Stomach (tissue), 9 donors: ENCODE data around the gene GOLIM4. TPM values are rescaled to one million over a fixed set of nuclear protein-coding genes. Genes with fewer than 3 reads are reported as not detected.

Experiments used
- DNase-seq, 2 donors: peaks; one replicate each; pipeline versions ENCODE4 v3.0.0 to v3.0.0-alpha.2; 2013 to 2019
- H3K27ac ChIP-seq, 5 donors: fragments of 200-600 bp in 4 of 5; sonication (generic) in 4 of 5; one replicate each; pipeline ENCODE4 v1.5.1; 2013 to 2019; ENCODE audit warnings: mild to moderate bottlenecking in 1 of 5, moderate library complexity in 1 of 5
- H3K27me3 ChIP-seq, 3 donors: fragments of 200-600 bp; sonication (generic); one replicate each; pipeline ENCODE4 v1.5.1; 2017 to 2019; ENCODE audit warnings: mixed run types in 1 of 3
- H3K36me3 ChIP-seq, 4 donors: fragments of 200-600 bp; sonication (generic); 1 replicate in 3 of 4; 2 replicates in 1 of 4; pipeline ENCODE4 v1.5.1; 2016 to 2019
- H3K4me1 ChIP-seq, 4 donors: fragments of 200-600 bp; sonication (generic); one replicate each; pipeline ENCODE4 v1.5.1; 2016 to 2019
- H3K4me3 ChIP-seq, 4 donors: fragments of 200-600 bp; sonication (generic) in 3 of 4; one replicate each; pipeline ENCODE4 v1.5.1; 2016 to 2019; ENCODE audit warnings: mild to moderate bottlenecking in 1 of 4
- H3K9me3 ChIP-seq, 4 donors: fragments of 200-600 bp; sonication (generic); one replicate each; pipeline ENCODE4 v1.5.1; 2016 to 2019
- EP300 ChIP-seq: sonication (generic); formaldehyde crosslinking; IDR thresholded peaks from one replicate; pipeline ENCODE4 v1.6.1; 2017; ENCODE audit warnings: antibody characterized with exemption
- POLR2A ChIP-seq, 4 donors: fragments of 450-650 bp; IDR thresholded peaks; one replicate each; pipeline ENCODE4 v1.6.1; 2016; ENCODE audit warnings: antibody characterized with exemption in 4 of 4, control low read depth in 2 of 4, mild to moderate bottlenecking in 1 of 4, moderate library complexity in 1 of 4
- POLR2AphosphoS5 ChIP-seq, 3 donors: sonication (generic); formaldehyde crosslinking; IDR thresholded peaks; one replicate each; pipeline ENCODE4 v1.6.1; 2016; ENCODE audit warnings: antibody characterized with exemption in 3 of 3
- WGBS, 5 donors: extraction: QIAGEN DNeasy Blood & Tissue Kit in 3 of 5; methylation state at CpG; one replicate each; pipeline versions ENCODE4 v1.1.5 to v1.1.7; 2013 to 2018; 5-methylcytosine and 5-hydroxymethylcytosine counted together
- intact Hi-C: fragments of 100-400 bp; cut with DNase I; formaldehyde crosslinking; loops from one replicate; pipeline ENCODE4 v1.15.1; 2023; ENCODE audit warnings: low total_unique reads
- polyA plus RNA-seq, 3 donors: library from polyadenylated mRNA; stranded (reverse); fragments of 200-250 nt; gene quantifications; one replicate each; pipeline ENCODE4 v1.2.3, GENCODE V29; 2013
- total RNA-seq, 5 donors: library from RNA; depleted of rRNA; stranded (reverse); fragments of >200 nt; gene quantifications; one replicate each; pipeline versions ENCODE4 v1.1.0 to v1.2.3, GENCODE V29; 2014 to 2016
- TF ChIP-seq, protein P1 (sequence below), 7 experiments: fragments of 450-650 bp in 4 of 7; fragments of 200-600 bp in 3 of 7; sonication (generic) in 3 of 7; IDR thresholded peaks; one replicate each; pipeline ENCODE4 v1.5.1; 2016 to 2019; ENCODE audit warnings: antibody characterized with exemption in 7 of 7, control low read depth in 2 of 7, mild to moderate bottlenecking in 1 of 7
- donor health status: healthy with polysubstance abuse.
- donor health status: Bipolar disorder and iron deficiency.
- donor health status: healthy.

Gene GOLIM4
- total and polyA plus RNA-seq, 8 donors, result 7.6 to 102 (median 25.0) TPM

DNA sequence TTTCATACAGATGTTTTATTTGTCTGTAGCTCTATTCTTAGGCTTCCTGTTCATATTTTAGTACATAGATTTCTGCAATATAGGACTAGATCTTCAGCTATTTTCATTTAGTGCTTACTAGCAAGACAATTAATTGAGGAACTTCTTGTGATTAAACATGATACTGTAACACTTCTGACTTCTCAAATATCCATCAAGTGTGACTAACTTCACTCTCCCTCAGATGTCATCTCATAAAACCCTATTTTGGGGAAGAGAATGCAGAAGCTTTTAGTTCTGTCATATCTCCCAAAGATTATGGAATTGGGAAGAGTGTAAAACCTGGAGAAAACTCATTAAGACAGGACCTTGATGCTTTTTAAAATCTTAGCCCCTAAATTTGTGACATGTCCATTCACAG lies 28.6 kb upstream of the GOLIM4 start:
- TF ChIP-seq POLR2A (IDR thresholded peaks at IDR 0.05), result no peak
- TF ChIP-seq POLR2AphosphoS5 (IDR thresholded peaks at IDR 0.05), result no peak
- TF ChIP-seq, protein P1, sequence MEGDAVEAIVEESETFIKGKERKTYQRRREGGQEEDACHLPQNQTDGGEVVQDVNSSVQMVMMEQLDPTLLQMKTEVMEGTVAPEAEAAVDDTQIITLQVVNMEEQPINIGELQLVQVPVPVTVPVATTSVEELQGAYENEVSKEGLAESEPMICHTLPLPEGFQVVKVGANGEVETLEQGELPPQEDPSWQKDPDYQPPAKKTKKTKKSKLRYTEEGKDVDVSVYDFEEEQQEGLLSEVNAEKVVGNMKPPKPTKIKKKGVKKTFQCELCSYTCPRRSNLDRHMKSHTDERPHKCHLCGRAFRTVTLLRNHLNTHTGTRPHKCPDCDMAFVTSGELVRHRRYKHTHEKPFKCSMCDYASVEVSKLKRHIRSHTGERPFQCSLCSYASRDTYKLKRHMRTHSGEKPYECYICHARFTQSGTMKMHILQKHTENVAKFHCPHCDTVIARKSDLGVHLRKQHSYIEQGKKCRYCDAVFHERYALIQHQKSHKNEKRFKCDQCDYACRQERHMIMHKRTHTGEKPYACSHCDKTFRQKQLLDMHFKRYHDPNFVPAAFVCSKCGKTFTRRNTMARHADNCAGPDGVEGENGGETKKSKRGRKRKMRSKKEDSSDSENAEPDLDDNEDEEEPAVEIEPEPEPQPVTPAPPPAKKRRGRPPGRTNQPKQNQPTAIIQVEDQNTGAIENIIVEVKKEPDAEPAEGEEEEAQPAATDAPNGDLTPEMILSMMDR (IDR thresholded peaks at IDR 0.05), result no peak
- intact Hi-C loops, result no loop called here

DNA sequence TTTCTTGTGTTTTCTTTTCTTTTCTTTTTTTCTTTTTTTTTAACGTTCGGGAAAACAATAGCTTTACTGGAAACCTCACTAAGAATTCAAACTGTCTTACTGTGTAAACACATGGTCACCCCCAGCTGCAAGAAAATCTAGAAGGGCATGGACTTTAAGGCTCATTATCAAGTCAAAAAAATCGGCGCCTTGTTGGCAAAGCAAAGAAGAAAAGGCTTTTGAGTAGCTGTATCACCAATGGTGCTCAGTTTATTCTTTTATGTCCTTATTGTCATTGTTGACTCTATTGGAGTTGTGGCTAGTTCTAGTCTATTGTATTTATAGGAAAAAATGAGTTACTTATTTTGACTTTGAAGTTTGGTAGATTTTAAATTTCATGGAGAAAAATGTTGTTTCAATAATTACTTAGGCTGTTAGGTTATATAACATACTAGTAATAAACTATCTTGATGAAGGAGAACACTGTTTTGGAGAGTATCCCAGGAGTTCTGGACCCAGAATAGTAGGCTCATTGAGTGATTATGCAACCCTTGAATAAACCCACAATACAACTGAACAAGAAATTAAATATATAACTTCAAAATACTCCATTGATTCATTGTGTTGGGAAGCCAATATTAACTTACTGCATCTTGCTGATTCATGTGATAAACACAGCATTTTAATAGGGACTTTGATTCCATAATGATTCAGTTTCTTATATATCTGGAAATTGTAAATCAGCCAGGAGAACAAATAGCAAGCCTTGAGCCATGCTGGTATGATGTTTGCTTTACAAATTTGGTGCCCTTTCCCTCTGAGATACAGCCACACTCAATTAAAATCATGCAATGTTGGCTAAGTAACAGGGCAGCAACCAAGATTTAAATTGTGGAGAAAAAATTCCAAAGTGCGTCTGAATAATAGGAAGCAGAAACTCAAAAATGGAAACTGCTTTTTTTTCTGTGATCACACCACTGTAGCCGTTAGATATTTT lies 27.8 kb upstream of the GOLIM4 start:
- 19 to 44% (median 27%) methylated on average over 6 of the region's 6 CpGs for WGBS, 5 donors

More for the DNA sequence above, 28.6 kb upstream of the GOLIM4 start:
- DNase-seq, result no peak
- no peaks in the 10 kb centered on the region for H3K9me3 ChIP-seq
- H3K4me1 ChIP-seq, result peaks cover 0 to 35% (median 17%) of the 10 kb centered on the region in 4 donors
- H3K27ac ChIP-seq, result peak overlapping the region in 2 of 5 donors; percentile 13 to 33
- H3K4me3 ChIP-seq, result no peak overlapping the region
- H3K27me3 ChIP-seq, result no peaks in the 10 kb centered on the region
- H3K36me3 ChIP-seq, result no peaks in the 10 kb centered on the region

GRCh38 chr3:168121184-168122017 lies 25.7 kb upstream of the GOLIM4 start:
- 27 to 48% (median 39%) methylated on average over 4 of the region's 4 CpGs for WGBS, 5 donors
- no peaks in the 10 kb centered on the region for H3K27me3 ChIP-seq
- TF ChIP-seq POLR2AphosphoS5 (IDR thresholded peaks at IDR 0.05), result no peak
- TF ChIP-seq, protein P1 (IDR thresholded peaks at IDR 0.05), result no peak
- H3K9me3 ChIP-seq, result no peaks in the 10 kb centered on the region
- H3K27ac ChIP-seq, result peak overlapping the region in 3 of 5 donors; percentile 10 to 48 (median 43)
- peaks cover 0 to 49% (median 21%) of the 10 kb centered on the region in 4 donors for H3K4me1 ChIP-seq
- H3K4me3 ChIP-seq, result no peak overlapping the region
- H3K36me3 ChIP-seq, result no peaks in the 10 kb centered on the region
- peak; percentile 27 to 50 for DNase-seq
- intact Hi-C loops, result no loop called here

More for the DNA sequence above, 27.8 kb upstream of the GOLIM4 start:
- intact Hi-C loops, result no loop called here
- Histone ChIP-seq H3K36me3 (no peaks in the 10 kb centered on the region), H3K9me3 (no peaks in the 10 kb centered on the region), H3K4me1 (peaks cover 0 to 35% (median 17%) of the 10 kb centered on the region in 4 donors), H3K27me3 (no peaks in the 10 kb centered on the region), H3K27ac (peak overlapping the region in 3 of 5 donors; percentile 13 to 33 (median 32)), H3K4me3 (no peak overlapping the region)
- DNase-seq, result peak in 1 of 2 donors; percentile 9
- no peak for TF ChIP-seq EP300
- peak in 1 of 3 donors; percentile 31 for TF ChIP-seq POLR2AphosphoS5 (IDR thresholded peaks at IDR 0.05)

GRCh38 chr3:168117853-168118313 lies 22.2 kb upstream of the GOLIM4 start:
- intact Hi-C loops, result no loop called here
- Histone ChIP-seq H3K27ac (no peak overlapping the region), H3K9me3 (no peaks in the 10 kb centered on the region), H3K4me1 (peaks cover 0 to 33% (median 14%) of the 10 kb centered on the region in 4 donors), H3K36me3 (no peaks in the 10 kb centered on the region), H3K27me3 (no peaks in the 10 kb centered on the region), H3K4me3 (no peak overlapping the region)
- DNase-seq, result no peak
- 51 to 69% (median 56%) methylated on average over 2 of the region's 2 CpGs for WGBS, 5 donors
- no peak for TF ChIP-seq POLR2A (IDR thresholded peaks at IDR 0.05)
- no peak for TF ChIP-seq EP300

GRCh38 chr3:168117059-168117458 lies 21.3 kb upstream of the GOLIM4 start:
- H3K36me3 ChIP-seq, result no peaks in the 10 kb centered on the region
- H3K27me3 ChIP-seq, result no peaks in the 10 kb centered on the region
- no peak for TF ChIP-seq POLR2AphosphoS5 (IDR thresholded peaks at IDR 0.05)
- peak overlapping the region in 1 of 5 donors; percentile 7 for H3K27ac ChIP-seq
- H3K9me3 ChIP-seq, result no peaks in the 10 kb centered on the region
- WGBS, 5 donors, result 45 to 65% (median 47%) methylated on average over 3 of the region's 3 CpGs
- no peak for DNase-seq
- no peak overlapping the region for H3K4me3 ChIP-seq
- H3K4me1 ChIP-seq, result peaks cover 0 to 31% (median 14%) of the 10 kb centered on the region in 4 donors
- intact Hi-C loops, result no loop called here
